ENCODE measurements around the gene GLIS1. TPM values are rescaled to one million over a fixed set of nuclear protein-coding genes. Genes with fewer than 3 reads are reported as not detected.

The GLIS1 gene
- total and polyA plus RNA-seq, 2 of the 8 experiments (the other 6 are each of a cell fraction or from before 2014, with no cell fraction given): 0.15 to 0.22 TPM

GRCh38 chr1:53783056-53783455 is 44.1 kb upstream of the GLIS1 start:
- H3K4me2 ChIP-seq (ENCODE audit: insufficient read depth in 1 of 2, low read depth in 2 of 2, low read length in 2 of 2): no peak overlapping the region
- no peak overlapping the region for H2BK120ac ChIP-seq (replicated peaks; ENCODE audit: low read depth, low read length)
- no peak overlapping the region for H3K4me3 ChIP-seq (ENCODE audit: extremely low read depth in 1 of 4, insufficient read depth in 2 of 4, low read depth in 3 of 4, low read length in 4 of 4)
- H2BK12ac ChIP-seq (ENCODE audit: low read depth, low read length): no peak overlapping the region
- no peaks in the 10 kb centered on the region for H4K20me1 ChIP-seq (replicated peaks in 1 of 2; ENCODE audit: control insufficient read depth in 1 of 2, insufficient read depth in 2 of 2, low read length in 2 of 2)
- H3K79me1 ChIP-seq (ENCODE audit: low read depth, low read length): no peaks in the 10 kb centered on the region
- H3K79me2 ChIP-seq (ENCODE audit: control insufficient read depth in 1 of 2, insufficient read depth in 2 of 2, low read length in 2 of 2): no peaks in the 10 kb centered on the region
- H3K56ac ChIP-seq (replicated peaks; ENCODE audit: insufficient read length, low read depth, low read length): no peak overlapping the region
- no peak overlapping the region for H3K23ac ChIP-seq (ENCODE audit: insufficient read length)
- no peak overlapping the region for H3K9ac ChIP-seq (replicated peaks in 1 of 4; ENCODE audit: extremely low read depth in 1 of 4, low read depth in 3 of 4, low read length in 3 of 4)
- H3K23me2 ChIP-seq (ENCODE audit: low read depth, low read length): no peaks in the 10 kb centered on the region
- H3K4ac ChIP-seq (replicated peaks; ENCODE audit: insufficient read length, low read depth, low read length): no peak overlapping the region
- CTCF ChIA-PET (ENCODE audit: partially characterized antibody): no interaction called here
- no peak overlapping the region for H2AFZ ChIP-seq (ENCODE audit: low read length)
- H4K8ac ChIP-seq (ENCODE audit: extremely low read depth, insufficient read depth, low read length): no peak overlapping the region
- no peak overlapping the region for H2BK5ac ChIP-seq (ENCODE audit: low read depth, low read length)
- no peaks in the 10 kb centered on the region for H3K9me3 ChIP-seq (ENCODE audit: insufficient read depth in 2 of 2, low read depth in 1 of 2, low read length in 1 of 2)
- FAIRE-seq: no peak
- H3K14ac ChIP-seq (ENCODE audit: insufficient read length): no peak overlapping the region
- 95% methylated on average over 1 of the region's 1 CpG; no CpG with 5 or more reads in 1 of the 2 experiments for WGBS, 2 experiments (ENCODE audit: extremely low coverage in 1 of 2, insufficient coverage in 1 of 2, insufficient read length in 1 of 2, insufficient replicate concordance in 2 of 2, low coverage in 1 of 2, low lambda C conversion rate in 2 of 2, missing lambda C conversion rate in 1 of 2)
- H3K18ac ChIP-seq (ENCODE audit: extremely low read depth, low read length): no peak overlapping the region
- H2BK20ac ChIP-seq (ENCODE audit: low read length): no peak overlapping the region
- no peak for TF ChIP-seq HDAC2 (IDR thresholded peaks at IDR 0.05; ENCODE audit: borderline replicate concordance in 1 of 2, low read depth in 2 of 2, low read length in 2 of 2)
- no peak for TF ChIP-seq NRF1 (IDR thresholded peaks at IDR 0.05; ENCODE audit: low read depth, low read length)
- TF ChIP-seq TAF1 (IDR thresholded peaks at IDR 0.05; ENCODE audit: low read depth, low read length): no peak
- TF ChIP-seq EZH2 (IDR thresholded peaks at IDR 0.05; ENCODE audit: low read depth, low read length, severe bottlenecking): no peak
- no peak overlapping the region for H3K27ac ChIP-seq (ENCODE audit: low read depth, low read length)
- no peaks in the 10 kb centered on the region for H3K4me1 ChIP-seq (replicated peaks in 1 of 4; ENCODE audit: control insufficient read depth in 3 of 4, insufficient read depth in 4 of 4, low read length in 3 of 4)
- peaks cover 7 to 42% (median 27%) of the 10 kb centered on the region in 4 experiments; a peak in 7 of 8 replicates for H3K36me3 ChIP-seq (ENCODE audit: control insufficient read depth in 2 of 4, insufficient read depth in 4 of 4, low read length in 3 of 4)
- H3K27me3 ChIP-seq (replicated peaks in 1 of 4; ENCODE audit: control insufficient read depth in 3 of 4, extremely low read depth in 1 of 4, insufficient read depth in 3 of 4, low read length in 3 of 4): no peaks in the 10 kb centered on the region
- POLR2A ChIA-PET (ENCODE audit: partially characterized antibody): no interaction called here
- no peak overlapping the region for H2BK15ac ChIP-seq (ENCODE audit: low read length)
- no peak overlapping the region for H4K91ac ChIP-seq (replicated peaks; ENCODE audit: insufficient read length, low read length)
- DNase-seq (ENCODE audit: low read depth in 1 of 2, low spot score in 2 of 2): no peak
- H4K5ac ChIP-seq (ENCODE audit: insufficient read length, low read depth, low read length): no peak overlapping the region
- H2AK5ac ChIP-seq (ENCODE audit: low read depth, low read length): no peak overlapping the region

Data from H1 (cell line).